Measurements from ENCODE around the gene TRNP1.

- TF ChIP-seq EP300 (conservative IDR thresholded peaks at IDR 0.05; ENCODE audit: poor library complexity, severe bottlenecking) (no peak), MXI1 (conservative IDR thresholded peaks at IDR 0.05; ENCODE audit: poor library complexity, severe bottlenecking) (no peak), POLR2AphosphoS5 (IDR thresholded peaks at IDR 0.05) (no peak), CTCF (IDR thresholded peaks at IDR 0.05; ENCODE audit: poor library complexity, severe bottlenecking) (no peak), REST (IDR thresholded peaks at IDR 0.05; ENCODE audit: borderline replicate concordance) (no peak), EZH2 (IDR thresholded peaks at IDR 0.05; ENCODE audit: borderline replicate concordance, insufficient read depth, low read length, poor library complexity, severe bottlenecking) (no peak), RAD21 (conservative IDR thresholded peaks at IDR 0.05) (no peak), TAF1 (IDR thresholded peaks at IDR 0.05; ENCODE audit: low read depth) (no peak)
Measured at GRCh38 chr1:27000817-27001460, 7.4 kb downstream of the TRNP1 start.
